SHP77 (cell line): ENCODE data around the gene TMPRSS15.

Experiments
- DNase-seq, 2 experiments: peaks; one replicate each; lab custom pipeline; 2025; lab: John Stamatoyannopoulos, UW

The TMPRSS15 gene

DNA sequence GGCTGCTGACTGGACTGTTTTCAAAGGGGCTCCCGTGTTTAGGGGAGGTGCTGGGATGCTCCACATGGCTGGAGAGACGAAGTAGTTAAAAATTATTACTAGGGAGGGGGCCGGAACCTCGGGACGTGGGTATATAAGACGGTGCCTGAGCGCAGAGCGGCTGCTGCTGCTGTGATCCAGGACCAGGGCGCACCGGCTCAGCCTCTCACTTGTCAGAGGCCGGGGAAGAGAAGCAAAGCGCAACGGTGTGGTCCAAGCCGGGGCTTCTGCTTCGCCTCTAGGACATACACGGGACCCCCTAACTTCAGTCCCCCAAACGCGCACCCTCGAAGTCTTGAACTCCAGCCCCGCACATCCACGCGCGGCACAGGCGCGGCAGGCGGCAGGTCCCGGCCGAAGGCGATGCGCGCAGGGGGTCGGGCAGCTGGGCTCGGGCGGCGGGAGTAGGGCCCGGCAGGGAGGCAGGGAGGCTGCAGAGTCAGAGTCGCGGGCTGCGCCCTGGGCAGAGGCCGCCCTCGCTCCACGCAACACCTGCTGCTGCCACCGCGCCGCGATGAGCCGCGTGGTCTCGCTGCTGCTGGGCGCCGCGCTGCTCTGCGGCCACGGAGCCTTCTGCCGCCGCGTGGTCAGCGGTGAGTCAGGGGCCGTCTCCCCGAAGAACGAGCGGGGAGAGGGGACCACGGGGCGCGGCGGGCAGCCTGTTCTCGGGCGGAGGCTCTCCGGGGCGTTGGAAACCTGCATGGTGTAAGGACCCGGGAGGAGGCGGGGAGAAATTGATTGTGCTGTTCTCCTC, 158.7 kb downstream of the TMPRSS15 start, which contains the start of gene CHODL:
TSS of gene CHODL (plus strand) at position 163 of the 793 bp plus-strand sequence. CDS start at position 554, 391 bp downstream.
- no peak for DNase-seq

- DNase-seq: no peak
Observed at GRCh38 chr21:18235545-18235944, 168.0 kb downstream of the TMPRSS15 start.

- no peak for DNase-seq
Observed at GRCh38 chr21:18228060-18228739, 175.4 kb downstream of the TMPRSS15 start.

GRCh38 chr21:18222346-18222745, 181.2 kb downstream of the TMPRSS15 start:
- no peak for DNase-seq

GRCh38 chr21:18220498-18220897, 183.1 kb downstream of the TMPRSS15 start:
- DNase-seq: no peak
